ENCODE measurements around the gene TSEN15.

The TSEN15 gene

GRCh38 chr1:184052194-184052559 lies 647 bp downstream of the TSEN15 start:
- H3K27ac ChIP-seq, result peak overlapping the region; percentile 85
- TF ChIP-seq CTCF (IDR thresholded peaks at IDR 0.05) (no peak), ZFX (IDR thresholded peaks at IDR 0.05; ENCODE audit: borderline replicate concordance) (no peak)

GRCh38 chr1:184052750-184053149 lies 1.2 kb downstream of the TSEN15 start:
- H3K27ac ChIP-seq, result peak overlapping the region; percentile 85; the same call in 1 of the 2 replicates
- TF ChIP-seq CTCF (IDR thresholded peaks at IDR 0.05) (no peak), ZFX (IDR thresholded peaks at IDR 0.05; ENCODE audit: borderline replicate concordance) (no peak)

GRCh38 chr1:184053881-184054280 lies 2.4 kb downstream of the TSEN15 start:
- TF ChIP-seq CTCF (IDR thresholded peaks at IDR 0.05), result no peak
- no peak for TF ChIP-seq ZFX (IDR thresholded peaks at IDR 0.05; ENCODE audit: borderline replicate concordance)
- no peak overlapping the region for H3K27ac ChIP-seq

- TF ChIP-seq ZFX (IDR thresholded peaks at IDR 0.05; ENCODE audit: borderline replicate concordance) (no peak), CTCF (IDR thresholded peaks at IDR 0.05) (no peak)
- no peak overlapping the region for H3K27ac ChIP-seq
Measured at GRCh38 chr1:184056921-184057555, 5.5 kb downstream of the TSEN15 start.

- TF ChIP-seq ZFX (IDR thresholded peaks at IDR 0.05; ENCODE audit: borderline replicate concordance) (no peak), CTCF (IDR thresholded peaks at IDR 0.05) (no peak)
- H3K27ac ChIP-seq, result no peak overlapping the region
Measured at GRCh38 chr1:184059887-184060286, 8.4 kb downstream of the TSEN15 start.

- H3K27ac ChIP-seq, result no peak overlapping the region
- TF ChIP-seq CTCF (IDR thresholded peaks at IDR 0.05) (no peak), ZFX (IDR thresholded peaks at IDR 0.05; ENCODE audit: borderline replicate concordance) (no peak)
Measured at GRCh38 chr1:184060316-184060715, 8.8 kb downstream of the TSEN15 start.

- TF ChIP-seq CTCF (IDR thresholded peaks at IDR 0.05) (no peak), ZFX (IDR thresholded peaks at IDR 0.05; ENCODE audit: borderline replicate concordance) (no peak)
- H3K27ac ChIP-seq, result no peak overlapping the region
Measured at GRCh38 chr1:184061396-184062003, 10.0 kb downstream of the TSEN15 start.

Data from 22Rv1 (cell line).